Prostate gland (tissue), 2 donors: ENCODE data around the gene SRP72. TPM values are rescaled to one million over a fixed set of nuclear protein-coding genes. Genes with fewer than 3 reads are reported as not detected.

Source experiments
- DNase-seq: peaks from one replicate; pipeline ENCODE4 v3.0.0-alpha.2; 2019; ENCODE audit warnings: low spot score
- H3K27ac ChIP-seq, 2 donors: fragments of 200-600 bp; sonication (generic); 2 replicates each; pipeline ENCODE4 v1.5.1; 2017 to 2019
- H3K27me3 ChIP-seq: fragments of 200-600 bp; sonication (generic); replicated peaks from 2 replicates; pipeline ENCODE4 v1.5.1; 2019; ENCODE audit not compliant: insufficient read depth
- H3K36me3 ChIP-seq, 2 donors: fragments of 200-600 bp; sonication (generic); 1 replicate in 1 of 2; 2 replicates in 1 of 2; pipeline versions ENCODE4 v1.5.1 to v1.8.1; 2017 to 2019
- H3K4me1 ChIP-seq: fragments of 200-600 bp; sonication (generic); replicated peaks from 2 replicates; pipeline ENCODE4 v1.5.1; 2019
- H3K4me3 ChIP-seq, 2 donors: fragments of 200-600 bp; sonication (generic); 2 replicates each; pipeline ENCODE4 v1.5.1; 2017 to 2019
- H3K9me3 ChIP-seq: fragments of 200-600 bp; sonication (generic); 2 replicates; pipeline ENCODE4 v1.5.1; 2017
- CTCF ChIP-seq, 4 experiments: fragments of 200-600 bp in 2 of 4; fragments of 450-650 bp in 2 of 4; sonication (generic) in 2 of 4; IDR thresholded peaks; 1 replicate in 3 of 4; 2 replicates in 1 of 4; pipeline ENCODE4 v1.5.1; 2016 to 2019; ENCODE audit warnings: antibody characterized with exemption in 4 of 4, mild to moderate bottlenecking in 2 of 4, moderate library complexity in 2 of 4
- POLR2A ChIP-seq: fragments of 450-650 bp; IDR thresholded peaks from one replicate; pipeline ENCODE4 v1.6.1; 2016; ENCODE audit warnings: antibody characterized with exemption, mild to moderate bottlenecking
- POLR2AphosphoS5 ChIP-seq: sonication (generic); formaldehyde crosslinking; IDR thresholded peaks from one replicate; pipeline ENCODE4 v1.6.1; 2017; ENCODE audit warnings: antibody characterized with exemption
- WGBS: methylation state at CpG from one replicate; pipeline ENCODE4 v1.1.5; 2018; 5-methylcytosine and 5-hydroxymethylcytosine counted together
- intact Hi-C: fragments of 100-400 bp; cut with DNase I; formaldehyde crosslinking; loops from one replicate; pipeline ENCODE4 v1.14.2; 2022
- total RNA-seq, 2 donors: library from RNA; depleted of rRNA; stranded (reverse); fragments of >200 nt; gene quantifications; one replicate each; pipeline ENCODE4 v1.1.0, GENCODE V29; 2016

Gene SRP72
- total RNA-seq, 2 donors from 2014 or later, result 41.4 to 46.9 TPM

- Histone ChIP-seq H3K9me3 (no peaks in the 10 kb centered on the region), H3K27me3 (no peaks in the 10 kb centered on the region), H3K27ac (peak within 1 kb of the TSS; percentile 9 to 65), H3K4me1 (no peaks in the 10 kb centered on the region), H3K4me3 (peak within 1 kb of the TSS; percentile 32 to 41), H3K36me3 (peaks cover 0 to 4% of the 10 kb centered on the region in 2 donors)
- intact Hi-C loops, result no loop called here
- TF ChIP-seq POLR2A, result no peak
- no peak for TF ChIP-seq CTCF (IDR thresholded peaks at IDR 0.05)
- TF ChIP-seq POLR2AphosphoS5, result no peak
- DNase-seq, result peak; percentile 27
- 5% methylated on average over 56 of the region's 56 CpGs for WGBS
These were observed 38.1 kb downstream of the SRP72 start, which contains the start of gene ARL9 for GRCh38 chr4:56505269-56506130. Gene ARL9 (plus strand): TSS chr4:56505791. CDS start chr4:56505863, 72 bp downstream.

- Histone ChIP-seq H3K9me3 (no peaks in the 10 kb centered on the region), H3K27me3 (no peaks in the 10 kb centered on the region), H3K4me3 (no peak overlapping the region), H3K36me3 (no peaks in the 10 kb centered on the region), H3K27ac (no peak overlapping the region), H3K4me1 (no peaks in the 10 kb centered on the region)
- DNase-seq, result peak; percentile 51
- intact Hi-C loops, result no loop called here
- no peak for TF ChIP-seq POLR2A
- TF ChIP-seq POLR2AphosphoS5, result peak; percentile 47
These were observed 43.7 kb downstream of the SRP72 start for GRCh38 chr4:56511098-56511497.

GRCh38 chr4:56512166-56512565, 44.7 kb downstream of the SRP72 start:
- no peak overlapping the region for H3K27ac ChIP-seq
- H3K36me3 ChIP-seq, result no peaks in the 10 kb centered on the region
- intact Hi-C loops, result no loop called here
- WGBS, result 62% methylated on average over 1 of the region's 1 CpG
- H3K27me3 ChIP-seq, result no peaks in the 10 kb centered on the region
- no peaks in the 10 kb centered on the region for H3K9me3 ChIP-seq
- no peak overlapping the region for H3K4me3 ChIP-seq
- H3K4me1 ChIP-seq, result no peaks in the 10 kb centered on the region
- DNase-seq, result no peak
- TF ChIP-seq CTCF (IDR thresholded peaks at IDR 0.05) (no peak), POLR2A (no peak), POLR2AphosphoS5 (no peak)

- intact Hi-C loops, result no loop called here
- H3K27me3 ChIP-seq, result no peaks in the 10 kb centered on the region
- H3K36me3 ChIP-seq, result no peaks in the 10 kb centered on the region
- no peak overlapping the region for H3K27ac ChIP-seq
- 67% methylated on average over 2 of the region's 2 CpGs for WGBS
- H3K4me3 ChIP-seq, result no peak overlapping the region
- H3K4me1 ChIP-seq, result no peaks in the 10 kb centered on the region
- H3K9me3 ChIP-seq, result no peaks in the 10 kb centered on the region
- TF ChIP-seq POLR2A (no peak), CTCF (IDR thresholded peaks at IDR 0.05) (no peak), POLR2AphosphoS5 (no peak)
- DNase-seq, result no peak
These were observed 46.1 kb downstream of the SRP72 start for GRCh38 chr4:56513517-56513916.

- H3K27ac ChIP-seq, result no peak overlapping the region
- DNase-seq, result peak; percentile 81
- no peaks in the 10 kb centered on the region for H3K36me3 ChIP-seq
- H3K4me1 ChIP-seq, result no peaks in the 10 kb centered on the region
- no peaks in the 10 kb centered on the region for H3K27me3 ChIP-seq
- intact Hi-C loops, result no loop called here
- peak overlapping the region; percentile 35 to 41 for H3K4me3 ChIP-seq
- no peaks in the 10 kb centered on the region for H3K9me3 ChIP-seq
- 4% methylated on average over 48 of the region's 68 CpGs for WGBS
- TF ChIP-seq POLR2A (no peak), POLR2AphosphoS5 (no peak)
These were observed 63.1 kb downstream of the SRP72 start for GRCh38 chr4:56530269-56531148.
